ENCODE results near the gene MAPKAPK2.

GRCh38 chr1:206772243-206772937, 87.7 kb downstream of the MAPKAPK2 start, which contains the start of gene IL10:
- TF ChIP-seq CTCF (IDR thresholded peaks at IDR 0.05) (no peak), POLR2A (IDR thresholded peaks at IDR 0.05) (no peak)
